HG03039 (cell line): ENCODE data around the gene KMT5C.

Experiments
- ATAC-seq: cut with Tn5 transposase; IDR thresholded peaks from one replicate; pipeline ENCODE4 v1.9.1; 2021; ENCODE audit warnings: mild to moderate bottlenecking, moderate library complexity; ENCODE audit not compliant: unreplicated experiment

Gene KMT5C

DNA sequence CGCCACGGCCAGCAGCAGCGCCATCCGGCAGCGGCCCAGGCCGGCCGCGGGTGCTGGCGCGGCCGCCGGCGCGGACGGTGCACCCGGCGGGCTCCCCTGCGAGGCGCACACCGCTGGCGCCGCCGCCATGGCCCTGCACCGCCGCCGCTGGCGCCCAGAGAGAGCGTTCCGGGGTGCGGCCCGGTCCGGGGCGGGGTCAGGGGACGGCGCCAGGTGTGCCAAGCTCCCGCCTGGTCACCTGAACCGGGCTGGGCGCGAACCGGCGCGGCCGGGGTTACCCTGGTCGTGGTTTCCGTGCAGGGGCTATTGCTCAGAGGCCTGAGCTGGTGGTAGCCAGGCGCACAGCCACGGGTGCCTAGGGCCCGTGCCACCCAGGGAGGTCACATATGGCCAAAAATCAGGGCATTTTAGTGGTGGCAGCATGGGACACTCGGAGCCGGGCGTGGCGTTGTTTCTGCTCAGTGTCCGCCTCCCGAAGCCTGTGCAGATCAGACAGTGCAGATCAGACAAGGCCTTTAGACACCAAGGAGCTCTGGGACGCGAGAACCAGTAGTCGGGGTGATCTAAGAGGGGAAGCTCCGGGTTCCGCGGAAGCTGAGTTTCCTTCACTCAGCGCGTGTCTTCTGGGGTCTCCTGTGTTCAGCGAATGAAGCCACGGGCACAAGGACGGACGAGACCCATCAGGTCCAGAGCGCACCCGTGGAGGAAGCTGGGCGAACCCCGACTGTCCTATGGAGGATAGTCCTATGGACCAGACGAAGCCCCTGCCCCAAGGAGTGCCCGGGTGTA lies 44.6 kb downstream of the KMT5C start, which contains the start of gene TMEM238:
Gene TMEM238 (minus strand): TSS at position 162 of the 789 bp plus-strand sequence. CDS start 33 bp downstream, at position 129.
- ATAC-seq = no peak

DNA sequence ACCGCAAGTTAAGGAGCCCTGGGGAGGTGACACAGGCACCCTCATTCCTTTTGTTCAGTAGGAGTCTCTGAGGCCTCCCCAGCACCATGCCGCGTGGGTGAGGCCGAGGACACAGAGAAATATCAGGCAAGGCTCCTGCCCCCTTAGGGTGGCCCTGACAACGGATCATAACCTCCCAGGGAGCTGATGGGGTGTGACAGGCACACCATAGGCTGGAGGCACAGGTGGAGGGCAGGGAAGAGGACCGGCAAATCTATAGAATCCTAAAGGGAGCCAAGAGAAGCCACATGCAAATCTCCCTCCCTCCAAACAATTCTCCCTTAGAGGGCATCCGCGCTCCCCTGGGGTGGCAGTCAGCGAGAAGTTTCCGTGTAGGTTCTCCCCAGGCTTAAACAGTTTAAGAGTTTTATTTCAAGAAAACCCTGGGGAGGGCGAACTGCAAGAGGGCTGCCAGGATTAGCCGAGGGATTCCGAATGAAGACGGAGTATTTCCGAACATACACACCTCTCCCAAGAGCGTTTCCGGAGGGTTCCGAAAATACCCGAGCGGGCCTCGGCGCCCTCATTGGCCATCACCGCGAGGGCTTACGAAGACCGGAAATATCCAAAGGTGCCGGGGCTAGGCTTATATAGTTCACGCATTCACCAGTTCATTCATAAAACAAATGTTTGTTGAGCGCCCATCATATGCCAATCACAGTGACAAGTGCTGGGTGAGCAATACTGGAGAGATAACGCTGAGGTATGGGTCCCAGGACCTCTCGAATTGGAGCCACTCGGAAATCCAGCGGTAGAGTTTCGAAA lies 45.4 kb downstream of the KMT5C start:
- peak; percentile 33 for ATAC-seq

DNA sequence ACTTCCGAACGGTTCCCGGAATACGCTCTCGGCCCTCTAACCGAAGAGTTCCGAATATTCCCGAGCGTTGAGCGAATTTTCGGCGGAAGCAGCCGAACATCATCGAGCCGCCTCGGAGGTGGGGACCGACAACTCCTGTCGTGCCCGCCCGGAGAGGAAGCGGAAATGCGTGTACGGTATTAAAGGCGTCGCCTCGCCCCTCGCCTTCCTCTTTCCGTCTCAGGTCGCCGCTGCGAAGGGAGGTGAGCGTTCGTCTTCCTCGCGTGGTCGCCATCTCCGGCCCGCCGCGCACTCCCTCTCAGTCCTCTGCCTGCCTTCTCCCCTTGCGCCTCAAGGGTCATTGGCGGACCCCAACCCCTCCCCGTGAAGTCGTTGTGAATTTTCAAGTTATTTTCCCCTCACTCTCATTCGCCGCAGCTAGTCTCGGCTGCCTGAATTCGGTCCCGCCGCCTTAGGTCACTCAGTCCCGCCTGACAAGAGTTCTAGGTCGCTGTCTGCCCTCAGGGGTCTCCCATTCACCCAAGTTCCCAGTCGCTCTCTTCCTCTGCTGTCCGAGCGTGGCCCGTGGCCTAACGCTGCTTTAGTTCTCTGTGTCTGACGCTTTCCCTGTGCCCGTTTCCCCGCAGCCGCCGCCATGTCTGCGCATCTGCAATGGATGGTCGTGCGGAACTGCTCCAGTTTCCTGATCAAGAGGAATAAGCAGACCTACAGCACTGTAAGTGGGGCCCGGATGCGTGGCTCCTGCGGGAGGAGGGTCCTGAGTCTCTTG lies 46.2 kb downstream of the KMT5C start, which contains the start of gene RPL28:
Gene RPL28 (plus strand): TSS at position 209 of the 769 bp plus-strand sequence. CDS start 426 bp downstream, at position 635.
- peak; percentile 60 for ATAC-seq

DNA sequence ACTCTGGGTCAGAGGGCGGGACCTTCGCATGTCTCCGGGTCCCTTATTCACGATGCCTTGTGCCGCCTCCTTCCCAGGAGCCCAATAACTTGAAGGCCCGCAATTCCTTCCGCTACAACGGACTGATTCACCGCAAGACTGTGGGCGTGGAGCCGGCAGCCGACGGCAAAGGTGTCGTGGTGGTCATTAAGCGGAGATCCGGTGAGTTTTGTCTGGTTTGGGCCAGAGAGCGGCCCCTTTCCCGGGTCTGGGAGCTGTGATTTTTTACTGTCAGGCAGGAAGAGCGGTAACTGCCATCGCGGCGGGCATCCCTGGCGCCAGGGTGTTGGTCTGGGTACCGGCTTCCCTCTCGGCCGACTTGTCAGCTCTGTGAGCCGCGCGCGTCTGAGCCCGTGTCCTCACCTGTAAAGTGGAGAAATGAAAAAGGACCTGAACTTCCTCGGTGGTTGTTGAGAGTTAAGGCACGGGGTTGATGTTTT lies 46.9 kb downstream of the KMT5C start:
- ATAC-seq = no peak

DNA sequence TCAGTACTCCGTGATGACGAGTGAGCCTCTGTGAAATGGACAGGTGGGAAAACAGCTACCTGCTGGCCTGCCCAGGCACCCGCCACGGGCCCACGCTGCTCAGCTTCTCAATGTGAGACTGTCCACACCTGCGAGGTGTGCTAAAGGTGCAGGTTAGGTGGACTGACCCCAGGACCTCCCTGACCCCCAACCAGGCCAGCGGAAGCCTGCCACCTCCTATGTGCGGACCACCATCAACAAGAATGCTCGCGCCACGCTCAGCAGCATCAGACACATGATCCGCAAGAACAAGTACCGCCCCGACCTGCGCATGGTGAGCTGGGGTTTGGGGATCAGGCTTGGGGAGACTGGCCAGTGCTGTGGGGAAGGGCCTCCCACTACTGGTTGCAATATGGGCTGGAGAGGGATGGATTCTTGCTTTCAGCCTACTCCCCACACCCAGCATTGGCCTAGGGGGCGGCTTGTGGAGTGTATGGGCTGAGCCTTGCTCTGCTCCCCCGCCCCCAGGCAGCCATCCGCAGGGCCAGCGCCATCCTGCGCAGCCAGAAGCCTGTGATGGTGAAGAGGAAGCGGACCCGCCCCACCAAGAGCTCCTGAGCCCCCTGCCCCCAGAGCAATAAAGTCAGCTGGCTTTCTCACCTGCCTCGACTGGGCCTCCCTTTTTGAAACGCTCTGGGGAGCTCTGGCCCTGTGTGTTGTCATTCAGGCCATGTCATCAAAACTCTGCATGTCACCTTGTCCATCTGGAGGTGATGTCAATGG lies 48.2 kb downstream of the KMT5C start:
- no peak for ATAC-seq

DNA sequence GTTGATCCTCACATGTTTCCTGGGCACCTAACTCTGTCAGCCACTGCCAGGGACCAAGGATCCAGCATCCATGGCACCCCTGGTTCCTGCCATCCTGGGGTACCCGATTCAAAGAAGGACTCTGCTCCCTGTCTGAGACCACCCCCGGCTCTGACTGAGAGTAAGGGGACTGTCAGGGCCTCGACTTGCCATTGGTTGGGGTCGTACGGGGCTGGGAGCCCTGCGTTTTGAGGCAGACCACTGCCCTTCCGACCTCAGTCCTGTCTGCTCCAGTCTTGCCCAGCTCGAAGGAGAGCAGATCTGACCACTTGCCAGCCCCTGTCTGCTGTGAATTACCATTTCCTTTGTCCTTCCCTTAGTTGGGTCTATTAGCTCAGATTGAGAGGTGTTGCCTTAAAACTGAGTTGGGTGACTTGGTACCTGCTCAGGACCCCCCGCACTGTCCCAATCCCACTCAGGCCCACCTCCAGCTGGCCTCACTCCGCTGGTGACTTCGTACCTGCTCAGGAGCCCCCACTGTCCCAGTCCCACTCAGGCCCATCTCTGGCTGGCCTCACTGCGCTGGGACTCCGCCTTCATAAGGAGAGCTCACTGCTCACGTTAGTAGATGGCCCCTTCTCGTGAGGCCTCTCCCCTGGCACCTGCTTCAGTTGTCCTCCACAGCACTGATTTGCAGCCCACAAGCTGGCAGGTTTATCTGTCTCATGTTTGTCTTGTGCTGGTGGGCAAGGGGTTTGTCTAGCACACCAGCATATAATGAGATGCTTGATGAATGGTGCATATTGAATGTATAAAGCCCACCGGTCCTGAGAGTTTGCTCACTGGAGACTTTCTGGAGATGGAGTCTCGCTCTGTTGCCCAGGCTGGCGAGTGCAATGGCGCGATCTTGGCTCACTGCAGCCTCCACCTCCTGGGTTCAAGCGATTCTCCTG lies 50.0 kb downstream of the KMT5C start:
- no peak for ATAC-seq

DNA sequence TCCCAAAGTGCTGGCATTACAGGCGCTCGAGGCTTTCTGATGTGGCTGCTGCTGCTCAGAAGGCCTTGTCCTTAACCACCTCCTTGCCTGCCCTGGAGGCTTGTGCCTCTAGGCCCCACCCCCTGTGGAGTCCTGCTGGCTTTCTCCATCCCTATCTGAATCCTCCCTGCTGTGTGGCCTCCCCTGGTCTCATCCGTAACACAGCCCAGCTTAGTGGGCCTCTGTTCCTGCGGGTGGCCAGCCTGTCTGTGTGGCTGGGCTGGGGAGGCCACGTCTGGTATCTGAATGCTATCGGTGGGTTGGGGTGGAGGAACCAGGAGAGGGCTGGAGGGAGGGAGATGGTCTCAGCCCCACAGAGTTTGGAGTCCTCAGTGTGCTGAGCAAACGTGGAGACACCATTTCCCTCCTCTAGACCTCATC lies 50.8 kb downstream of the KMT5C start:
- ATAC-seq = no peak

DNA sequence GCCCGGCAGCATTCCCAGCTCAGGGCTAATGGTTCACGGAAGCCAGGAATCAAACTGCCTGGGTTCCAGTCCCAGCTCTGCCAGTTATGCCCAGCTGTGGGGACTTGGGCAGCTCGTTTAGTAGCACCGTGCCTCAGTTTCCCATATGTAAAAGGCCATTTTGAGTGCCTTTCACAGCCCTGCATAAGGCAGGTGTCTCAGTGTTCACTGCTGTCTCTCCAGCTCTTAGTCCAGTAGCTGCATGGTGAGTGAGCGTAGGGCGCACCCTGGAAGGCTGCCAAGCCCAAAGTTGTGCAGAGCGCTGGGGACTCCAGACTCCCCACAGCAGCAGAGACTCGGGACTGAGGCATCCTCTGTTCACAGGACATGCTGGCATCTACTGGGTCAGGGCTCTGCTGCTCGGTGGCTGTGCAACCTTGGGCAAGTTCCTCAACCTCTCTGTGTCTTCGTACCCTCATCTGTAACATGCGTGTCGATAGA lies 51.6 kb downstream of the KMT5C start:
- ATAC-seq = no peak

DNA sequence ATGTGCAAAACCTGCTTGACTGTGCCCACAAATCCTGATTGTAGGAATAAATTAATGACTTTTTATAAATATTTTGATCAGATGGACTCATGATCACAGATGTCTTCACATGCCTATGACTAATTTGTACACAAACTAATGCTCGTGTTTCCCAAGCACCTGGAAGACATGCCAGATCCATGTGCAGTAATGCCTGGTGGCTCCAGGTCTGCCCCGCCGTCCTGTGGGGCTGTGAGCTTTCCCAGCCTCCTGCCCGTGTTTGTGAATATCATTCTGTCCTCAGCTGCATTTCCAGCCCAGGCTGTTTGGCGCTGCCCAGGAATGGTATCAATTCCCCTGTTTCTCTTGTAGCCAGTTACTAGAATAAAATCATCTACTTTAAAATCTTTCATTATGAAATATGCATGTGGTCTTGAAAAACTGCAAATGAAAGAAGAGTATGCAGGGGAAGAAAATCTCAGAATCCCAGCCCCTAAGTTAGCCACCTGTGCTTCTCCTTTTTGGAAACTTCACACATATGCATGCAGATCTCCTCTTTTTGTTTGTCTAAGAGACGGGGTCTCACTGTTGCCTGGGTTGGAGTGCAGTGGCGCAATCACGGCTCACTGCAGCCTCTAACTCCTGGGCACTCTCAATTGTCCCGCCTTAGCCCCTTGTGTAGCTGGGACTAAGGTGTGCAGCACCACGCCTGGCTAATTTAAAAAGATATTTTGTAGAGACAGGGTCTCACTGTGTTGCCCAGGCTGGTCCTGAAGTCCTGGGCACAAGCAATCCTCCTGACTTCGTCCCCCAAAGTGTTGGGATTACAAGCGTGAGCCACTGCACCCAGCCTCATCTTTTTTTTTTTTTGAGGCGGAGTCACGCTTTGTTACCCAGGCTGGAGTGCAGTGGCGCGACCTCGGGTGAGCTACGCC lies 52.3 kb downstream of the KMT5C start:
- no peak for ATAC-seq

DNA sequence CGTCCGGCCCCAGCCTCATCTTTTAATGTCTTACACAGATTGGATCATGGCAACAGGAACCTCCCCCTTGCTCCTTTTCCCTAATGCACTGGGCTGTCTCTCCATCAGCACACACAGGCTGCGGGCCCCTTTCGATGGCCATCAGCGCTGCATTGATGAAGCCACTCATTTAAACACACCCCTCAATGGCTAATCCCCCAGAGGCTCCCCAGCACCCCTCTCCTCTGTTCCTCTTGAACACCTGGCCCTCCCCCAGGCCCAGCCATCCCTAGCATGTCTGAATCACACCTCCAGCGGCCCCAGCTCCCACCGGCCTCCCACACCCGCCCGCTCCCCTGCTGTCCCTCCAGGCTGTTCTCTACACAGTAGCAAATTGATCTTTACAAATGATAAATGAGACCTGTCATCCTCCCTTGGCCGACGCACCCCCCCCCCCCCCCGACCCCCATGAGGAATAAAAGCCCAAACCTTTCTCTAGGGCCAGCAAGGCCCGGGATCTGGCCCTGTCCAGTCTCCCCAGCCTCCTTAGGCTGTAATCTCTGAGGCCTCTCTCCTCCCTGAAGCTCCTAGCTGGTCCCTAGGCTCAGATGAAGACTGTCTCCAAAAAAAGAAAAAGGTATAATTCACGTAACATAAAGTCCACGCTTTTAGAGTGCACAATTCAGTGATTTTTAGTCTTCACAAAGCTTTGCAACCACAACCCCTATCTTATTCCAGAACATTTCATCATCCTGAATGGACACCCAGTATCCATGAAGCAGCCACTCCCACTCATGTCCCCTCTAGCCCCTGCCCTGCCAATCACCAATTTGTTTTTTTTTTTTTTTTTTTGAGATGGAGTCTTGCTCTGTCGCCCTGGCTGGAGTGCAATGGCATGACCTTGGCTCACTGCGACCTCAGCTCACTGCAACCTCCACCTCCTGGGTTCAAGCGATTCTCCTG lies 53.4 kb downstream of the KMT5C start:
- ATAC-seq = no peak
